ENCODE measurements around the gene GRIK3.

GRIK3 gene

GRCh38 chr1:36858553-36858952 lies 175.8 kb downstream of the GRIK3 start:
- Histone ChIP-seq H4K20me1 (ENCODE audit: control insufficient read depth, insufficient read depth, low read depth, low read length) (no peaks in the 10 kb centered on the region), H3K9me3 (ENCODE audit: control insufficient read depth, insufficient read depth, low read length) (no peaks in the 10 kb centered on the region), H3K79me2 (ENCODE audit: control insufficient read depth, low read length) (no peaks in the 10 kb centered on the region), H3K27ac (ENCODE audit: low read depth, low read length) (no peak overlapping the region), H3F3A (ENCODE audit: control insufficient read depth, insufficient read depth) (no peaks in the 10 kb centered on the region), H3K4me2 (ENCODE audit: low read length) (no peak overlapping the region), H3K36me3 (ENCODE audit: control insufficient read depth, low read length) (no peaks in the 10 kb centered on the region), H3K27me3 (ENCODE audit: control insufficient read depth, low read length) (peaks cover 6% of the 10 kb centered on the region), H3K4me3 (ENCODE audit: low read length) (no peak overlapping the region), H3K9me2 (replicated peaks; ENCODE audit: control insufficient read depth, low read length) (no peaks in the 10 kb centered on the region), H3K4me1 (ENCODE audit: control insufficient read depth, low read length) (no peaks in the 10 kb centered on the region)
- TF ChIP-seq EZH2phosphoT487 (IDR thresholded peaks at IDR 0.05; ENCODE audit: borderline replicate concordance, low read length): no peak
- TF ChIP-seq, protein P1, sequence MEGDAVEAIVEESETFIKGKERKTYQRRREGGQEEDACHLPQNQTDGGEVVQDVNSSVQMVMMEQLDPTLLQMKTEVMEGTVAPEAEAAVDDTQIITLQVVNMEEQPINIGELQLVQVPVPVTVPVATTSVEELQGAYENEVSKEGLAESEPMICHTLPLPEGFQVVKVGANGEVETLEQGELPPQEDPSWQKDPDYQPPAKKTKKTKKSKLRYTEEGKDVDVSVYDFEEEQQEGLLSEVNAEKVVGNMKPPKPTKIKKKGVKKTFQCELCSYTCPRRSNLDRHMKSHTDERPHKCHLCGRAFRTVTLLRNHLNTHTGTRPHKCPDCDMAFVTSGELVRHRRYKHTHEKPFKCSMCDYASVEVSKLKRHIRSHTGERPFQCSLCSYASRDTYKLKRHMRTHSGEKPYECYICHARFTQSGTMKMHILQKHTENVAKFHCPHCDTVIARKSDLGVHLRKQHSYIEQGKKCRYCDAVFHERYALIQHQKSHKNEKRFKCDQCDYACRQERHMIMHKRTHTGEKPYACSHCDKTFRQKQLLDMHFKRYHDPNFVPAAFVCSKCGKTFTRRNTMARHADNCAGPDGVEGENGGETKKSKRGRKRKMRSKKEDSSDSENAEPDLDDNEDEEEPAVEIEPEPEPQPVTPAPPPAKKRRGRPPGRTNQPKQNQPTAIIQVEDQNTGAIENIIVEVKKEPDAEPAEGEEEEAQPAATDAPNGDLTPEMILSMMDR (IDR thresholded peaks at IDR 0.05; ENCODE audit: low read depth, low read length, poor library complexity, severe bottlenecking): no peak

DNA sequence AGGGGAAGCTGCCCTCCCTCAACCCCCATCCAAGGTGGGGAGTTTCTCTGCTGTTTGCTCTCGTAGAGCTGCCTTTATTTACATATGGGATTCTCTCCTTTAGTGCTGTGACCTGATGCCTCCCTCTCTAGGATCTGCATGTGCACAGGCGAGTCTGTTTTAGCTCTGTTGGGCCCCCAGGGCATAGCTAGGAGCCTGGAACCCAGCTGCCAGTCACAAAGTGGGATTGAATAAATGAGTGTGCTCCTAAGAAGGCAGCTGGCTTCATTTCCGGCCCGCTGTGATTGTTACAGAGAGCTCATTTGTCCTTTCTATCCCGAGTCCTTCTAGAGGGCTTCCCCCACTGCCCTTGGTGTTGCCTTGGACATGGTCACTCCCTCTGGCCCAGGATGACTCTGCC lies 176.6 kb downstream of the GRIK3 start:
- H3K4me3 ChIP-seq (ENCODE audit: low read length): no peak overlapping the region
- H3K79me2 ChIP-seq (ENCODE audit: control insufficient read depth, low read length): no peaks in the 10 kb centered on the region
- no peaks in the 10 kb centered on the region for H3K9me2 ChIP-seq (replicated peaks; ENCODE audit: control insufficient read depth, low read length)
- no peaks in the 10 kb centered on the region for H3F3A ChIP-seq (ENCODE audit: control insufficient read depth, insufficient read depth)
- no peak overlapping the region for H3K27ac ChIP-seq (ENCODE audit: low read depth, low read length)
- H3K9me3 ChIP-seq (ENCODE audit: control insufficient read depth, insufficient read depth, low read length): no peaks in the 10 kb centered on the region
- H3K4me2 ChIP-seq (ENCODE audit: low read length): no peak overlapping the region
- no peaks in the 10 kb centered on the region for H3K4me1 ChIP-seq (ENCODE audit: control insufficient read depth, low read length)
- no peak for TF ChIP-seq EZH2phosphoT487 (IDR thresholded peaks at IDR 0.05; ENCODE audit: borderline replicate concordance, low read length)
- TF ChIP-seq, protein P1 (IDR thresholded peaks at IDR 0.05; ENCODE audit: low read depth, low read length, poor library complexity, severe bottlenecking): no peak
- H3K36me3 ChIP-seq (ENCODE audit: control insufficient read depth, low read length): no peaks in the 10 kb centered on the region
- H3K27me3 ChIP-seq (ENCODE audit: control insufficient read depth, low read length): peaks cover 6% of the 10 kb centered on the region
- H4K20me1 ChIP-seq (ENCODE audit: control insufficient read depth, insufficient read depth, low read depth, low read length): no peaks in the 10 kb centered on the region

DNA sequence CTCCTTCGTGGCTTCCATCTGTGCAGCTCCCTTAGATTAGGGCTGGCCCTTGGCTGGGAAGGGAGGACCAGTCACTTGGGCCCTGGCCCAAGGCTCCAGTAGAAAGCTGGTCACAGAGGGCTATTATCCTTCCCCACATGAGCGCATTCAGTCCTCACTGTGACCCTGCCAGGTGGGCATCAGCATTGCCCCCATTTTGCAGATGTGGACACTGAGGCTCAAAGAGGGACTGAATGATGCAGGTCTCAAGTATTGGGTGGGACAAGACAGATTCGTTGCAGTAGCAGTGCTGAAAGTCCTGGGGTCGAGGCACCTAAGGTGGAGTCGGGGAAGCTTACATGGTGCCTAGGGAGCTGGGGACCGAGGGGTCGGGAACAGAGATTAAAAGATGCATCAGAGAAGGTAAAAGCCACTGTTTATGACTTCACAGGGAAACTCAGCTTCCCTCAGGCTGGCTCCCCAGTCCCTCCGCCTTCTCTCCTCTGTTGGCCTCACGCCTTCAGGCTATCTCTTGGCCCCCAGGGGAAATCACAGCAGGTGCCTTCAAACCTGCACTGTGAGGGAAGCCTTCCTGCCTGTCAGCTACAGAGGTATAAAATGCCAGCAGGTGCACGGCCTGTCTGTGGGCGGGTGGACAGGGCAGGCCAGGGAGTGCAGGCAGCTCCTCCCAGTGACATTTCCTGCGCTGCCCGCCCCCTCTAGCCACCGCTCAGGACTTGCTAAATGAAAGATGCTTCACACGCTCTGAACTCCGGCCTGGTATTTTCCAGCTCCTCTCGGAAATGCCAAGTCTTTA lies 178.4 kb downstream of the GRIK3 start:
- Histone ChIP-seq H3K36me3 (ENCODE audit: control insufficient read depth, low read length) (no peaks in the 10 kb centered on the region), H3K27ac (ENCODE audit: low read depth, low read length) (no peak overlapping the region), H3K4me3 (ENCODE audit: low read length) (no peak overlapping the region), H3K27me3 (ENCODE audit: control insufficient read depth, low read length) (peaks cover 8% of the 10 kb centered on the region; the same call in 1 of the 2 replicates), H3K9me2 (replicated peaks; ENCODE audit: control insufficient read depth, low read length) (no peaks in the 10 kb centered on the region), H3K79me2 (ENCODE audit: control insufficient read depth, low read length) (no peaks in the 10 kb centered on the region), H3F3A (ENCODE audit: control insufficient read depth, insufficient read depth) (no peaks in the 10 kb centered on the region), H3K4me1 (ENCODE audit: control insufficient read depth, low read length) (no peaks in the 10 kb centered on the region), H4K20me1 (ENCODE audit: control insufficient read depth, insufficient read depth, low read depth, low read length) (no peaks in the 10 kb centered on the region), H3K4me2 (ENCODE audit: low read length) (no peak overlapping the region), H3K9me3 (ENCODE audit: control insufficient read depth, insufficient read depth, low read length) (no peaks in the 10 kb centered on the region)
- TF ChIP-seq EZH2phosphoT487 (IDR thresholded peaks at IDR 0.05; ENCODE audit: borderline replicate concordance, low read length): no peak
- TF ChIP-seq, protein P1 (IDR thresholded peaks at IDR 0.05; ENCODE audit: low read depth, low read length, poor library complexity, severe bottlenecking): no peak

All from DOHH2 (cell line).